Transverse colon (tissue), 4 donors: ENCODE data around the gene RBM47.

Experiments
- CTCF ChIP-seq, 5 experiments: fragments of 200-600 bp in 3 of 5; fragments of 450-650 bp in 2 of 5; sonication (generic) in 3 of 5; IDR thresholded peaks; 1 replicate in 2 of 5; 2 replicates in 3 of 5; pipeline ENCODE4 v1.5.1; 2016 to 2017; ENCODE audit warnings: antibody characterized with exemption in 5 of 5, inconsistent platforms in 3 of 5, mild to moderate bottlenecking in 2 of 5, moderate library complexity in 1 of 5
- EP300 ChIP-seq: sonication (generic); formaldehyde crosslinking; IDR thresholded peaks from one replicate; pipeline ENCODE4 v1.6.1; 2017; ENCODE audit warnings: antibody characterized with exemption, low read depth
- POLR2A ChIP-seq: fragments of 450-650 bp; IDR thresholded peaks from one replicate; pipeline ENCODE4 v1.6.1; 2016; ENCODE audit warnings: antibody characterized with exemption, mild to moderate bottlenecking, moderate library complexity
- POLR2AphosphoS5 ChIP-seq, 3 donors: sonication (generic); formaldehyde crosslinking; IDR thresholded peaks; one replicate each; pipeline ENCODE4 v1.6.1; 2016; ENCODE audit warnings: antibody characterized with exemption in 3 of 3

DNA sequence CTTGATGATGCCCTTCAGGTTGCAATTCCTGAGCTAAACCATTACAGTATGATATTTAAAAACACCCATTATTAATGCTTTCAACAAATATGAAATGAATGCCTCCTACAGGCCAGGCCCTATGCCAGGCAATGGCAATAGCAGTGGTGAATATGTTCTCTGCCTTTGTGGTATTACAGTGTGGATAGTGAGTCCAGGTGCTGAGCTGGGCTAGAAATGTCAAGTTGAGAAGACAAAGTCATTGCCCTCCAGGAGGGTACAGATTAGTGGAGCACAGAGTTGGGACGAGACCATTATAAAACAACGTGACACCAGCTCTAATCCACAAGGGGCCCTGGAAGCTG, 81.9 kb downstream of the RBM47 start:
- no peak for TF ChIP-seq CTCF (IDR thresholded peaks at IDR 0.05)
- no peak for TF ChIP-seq EP300
- TF ChIP-seq POLR2AphosphoS5 (IDR thresholded peaks at IDR 0.05) = no peak
- TF ChIP-seq POLR2A = no peak
